HepG2 (cell line): ENCODE results near the gene DPYD.

ENCODE experiments used
- AHR ChIP-seq: IDR thresholded peaks from 2 replicates; pipeline ENCODE4 v1.6.1; 2018; ENCODE audit warnings: missing genetic modification reagents, missing compliant biosample characterization
- CTCF ChIP-seq: sonication (generic); formaldehyde crosslinking; IDR thresholded peaks from 2 replicates; pipeline ENCODE4 v1.5.0; 2020; ENCODE audit warnings: mild to moderate bottlenecking, missing genetic modification reagents, moderate library complexity
- GABPA ChIP-seq, 2 experiments: IDR thresholded peaks; 2 replicates each; pipeline ENCODE4 v1.6.1; 2011 to 2016; ENCODE audit warnings: low read depth in 2 of 2, low read length in 1 of 2, missing biosample characterization in 1 of 2, missing genetic modification characterization in 1 of 2
- PBX2 ChIP-seq: IDR thresholded peaks from 2 replicates; pipeline ENCODE4 v1.6.1; 2016; ENCODE audit warnings: control low read depth
- RBFOX2 ChIP-seq: fragments of 200-400 bp; formaldehyde crosslinking; IDR thresholded peaks from 2 replicates; pipeline ENCODE4 v1.6.1; 2017; ENCODE audit warnings: low read depth, mild to moderate bottlenecking, low read length
- RFXAP ChIP-seq: sonication (generic); formaldehyde crosslinking; IDR thresholded peaks from 2 replicates; pipeline ENCODE4 v1.4.0; 2020; ENCODE audit warnings: missing genetic modification reagents, borderline replicate concordance
- TBP ChIP-seq: sonication (generic); formaldehyde crosslinking; IDR thresholded peaks from 2 replicates; pipeline ENCODE4 v1.5.0; 2020; ENCODE audit warnings: missing genetic modification reagents
- ZNF12 ChIP-seq: sonication (generic); formaldehyde crosslinking; IDR thresholded peaks from 2 replicates; pipeline ENCODE4 v1.5.0; 2020; ENCODE audit warnings: missing genetic modification reagents
- ZNF326 ChIP-seq: sonication (generic); formaldehyde crosslinking; IDR thresholded peaks from 2 replicates; pipeline ENCODE4 v1.4.0; 2020; ENCODE audit warnings: missing genetic modification reagents, borderline replicate concordance
- ZNF781 ChIP-seq: sonication (generic); formaldehyde crosslinking; IDR thresholded peaks from 2 replicates; pipeline ENCODE4 v1.5.1; 2020; ENCODE audit warnings: borderline replicate concordance, mild to moderate bottlenecking, missing genetic modification reagents; ENCODE audit errors: not compliant biosample characterization

DNA sequence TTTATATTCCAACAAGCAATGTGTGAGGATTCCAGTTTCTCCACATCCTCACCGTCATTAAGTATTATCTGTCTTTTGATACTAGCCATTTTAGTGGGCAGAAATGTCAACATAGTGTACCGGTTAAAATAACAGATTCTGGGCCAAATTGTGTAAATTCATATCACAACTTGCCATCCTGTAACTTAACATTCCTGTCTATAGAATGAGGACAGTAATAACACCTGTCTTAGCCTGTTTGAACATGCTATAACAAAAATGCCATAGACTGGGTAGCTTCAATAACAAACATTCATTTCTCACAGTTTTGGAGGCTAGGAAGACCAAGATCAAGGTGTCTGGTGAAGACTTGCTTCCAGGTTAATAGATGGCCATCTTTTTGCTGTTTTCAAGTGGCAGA is 708.2 kb downstream of the DPYD start:
- no peak for TF ChIP-seq ZNF12
- no peak for TF ChIP-seq CTCF (CRISPR knock-in tag)
- no peak for TF ChIP-seq ZNF781 (CRISPR knock-in tag)
- no peak for TF ChIP-seq GABPA (IDR thresholded peaks at IDR 0.05; ENCODE audit: low read depth, low read length)
- no peak for TF ChIP-seq GABPA (CRISPR knock-in tag; IDR thresholded peaks at IDR 0.05; ENCODE audit: low read depth)
- no peak for TF ChIP-seq RFXAP
- no peak for TF ChIP-seq ZNF326 (CRISPR knock-in tag)
- TF ChIP-seq RBFOX2: no peak
- no peak for TF ChIP-seq TBP (CRISPR knock-in tag)
- no peak for TF ChIP-seq PBX2 (CRISPR knock-in tag)
- no peak for TF ChIP-seq AHR
